ENCODE results near the gene GLCCI1. TPM values are rescaled to one million over a fixed set of nuclear protein-coding genes. Genes with fewer than 3 reads are reported as not detected.

The GLCCI1 gene
- total and polyA plus RNA-seq, 10 of the 15 experiments (the other 5 are each of a cell fraction or from before 2014, with no cell fraction given): 12.6 to 92.0 (median 27.6) TPM

- no peak for FAIRE-seq
- TF ChIP-seq CBFB (IDR thresholded peaks at IDR 0.05; ENCODE audit: low read depth) (0 out of 2 replicates have a peak, but pooled peaks have one; percentile 27), RCOR1 (conservative IDR thresholded peaks at IDR 0.05; ENCODE audit: low read depth, low read length) (no peak), NKRF (conservative IDR thresholded peaks at IDR 0.05) (peak; percentile 13; the same call in 1 of the 2 replicates), REST (IDR thresholded peaks at IDR 0.05; ENCODE audit: low read depth, low read length) (no peak), SMARCA5 (IDR thresholded peaks at IDR 0.05) (peak; percentile 10; the same call in 1 of the 2 replicates), STAT3 (IDR thresholded peaks at IDR 0.05; ENCODE audit: low read depth, low read length) (no peak), ATF7 (IDR thresholded peaks at IDR 0.05; ENCODE audit: low read depth) (no peak), RELB (IDR thresholded peaks at IDR 0.05; ENCODE audit: low read depth) (no peak), ZNF384 (IDR thresholded peaks at IDR 0.05; ENCODE audit: borderline replicate concordance, low read depth, low read length) (no peak), POLR2AphosphoS5 (IDR thresholded peaks at IDR 0.05; ENCODE audit: low read length) (peak; percentile 76), YY1 (IDR thresholded peaks at IDR 0.05; ENCODE audit: low read depth, low read length) (0 out of 2 replicates have a peak, but pooled peaks have one; percentile 11)
- TF ChIP-seq, protein P1, sequence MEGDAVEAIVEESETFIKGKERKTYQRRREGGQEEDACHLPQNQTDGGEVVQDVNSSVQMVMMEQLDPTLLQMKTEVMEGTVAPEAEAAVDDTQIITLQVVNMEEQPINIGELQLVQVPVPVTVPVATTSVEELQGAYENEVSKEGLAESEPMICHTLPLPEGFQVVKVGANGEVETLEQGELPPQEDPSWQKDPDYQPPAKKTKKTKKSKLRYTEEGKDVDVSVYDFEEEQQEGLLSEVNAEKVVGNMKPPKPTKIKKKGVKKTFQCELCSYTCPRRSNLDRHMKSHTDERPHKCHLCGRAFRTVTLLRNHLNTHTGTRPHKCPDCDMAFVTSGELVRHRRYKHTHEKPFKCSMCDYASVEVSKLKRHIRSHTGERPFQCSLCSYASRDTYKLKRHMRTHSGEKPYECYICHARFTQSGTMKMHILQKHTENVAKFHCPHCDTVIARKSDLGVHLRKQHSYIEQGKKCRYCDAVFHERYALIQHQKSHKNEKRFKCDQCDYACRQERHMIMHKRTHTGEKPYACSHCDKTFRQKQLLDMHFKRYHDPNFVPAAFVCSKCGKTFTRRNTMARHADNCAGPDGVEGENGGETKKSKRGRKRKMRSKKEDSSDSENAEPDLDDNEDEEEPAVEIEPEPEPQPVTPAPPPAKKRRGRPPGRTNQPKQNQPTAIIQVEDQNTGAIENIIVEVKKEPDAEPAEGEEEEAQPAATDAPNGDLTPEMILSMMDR (IDR thresholded peaks at IDR 0.05 in 2 of 3, conservative IDR thresholded peaks at IDR 0.05 in 1 of 3; ENCODE audit: control insufficient read depth in 2 of 3, extremely low read depth in 1 of 3, insufficient read depth in 1 of 3, low read depth in 3 of 3, low read length in 3 of 3): no peak
These were observed 975 bp downstream of the GLCCI1 start for GRCh38 chr7:7969306-7970236.

More at GRCh38 chr7:7969306-7970236, 975 bp downstream of the GLCCI1 start:
- Histone ChIP-seq H3K4me3 (peak overlapping the region; percentile 82), H4K20me1 (ENCODE audit: control insufficient read depth, insufficient read depth) (peaks cover 7% of the 10 kb centered on the region), H3K9me3 (replicated peaks; ENCODE audit: control insufficient read depth, insufficient read depth, low read length) (no peaks in the 10 kb centered on the region), H3K27me3 (replicated peaks in 1 of 2; ENCODE audit: control insufficient read depth in 2 of 2, insufficient read depth in 2 of 2, low read length in 1 of 2) (no peaks in the 10 kb centered on the region), H3K4me2 (ENCODE audit: control insufficient read depth, insufficient read depth) (peak overlapping the region; percentile 12; the same call in 1 of the 2 replicates), H3K9ac (ENCODE audit: control insufficient read depth, insufficient read depth, low read length) (peak overlapping the region; percentile 92), H3K36me3 (ENCODE audit: control insufficient read depth in 2 of 2, insufficient read depth in 2 of 2, low read length in 1 of 2) (no peaks in the 10 kb centered on the region), H2AFZ (ENCODE audit: control insufficient read depth, low read depth, low read length) (no peak overlapping the region), H3K79me2 (ENCODE audit: control insufficient read depth, insufficient read depth, low read length) (peaks cover 67% of the 10 kb centered on the region), H3K4me1 (ENCODE audit: control insufficient read depth, insufficient read depth, low read length) (peaks cover 25% of the 10 kb centered on the region), H3K27ac (ENCODE audit: control insufficient read depth, insufficient read depth) (peak overlapping the region; percentile 95)
- ChIA-PET RAD21 (ENCODE audit: unreplicated experiment) (interaction anchor here (1.1 to 9.4 kb wide), 27 partner anchors 9 to 288 kb away, joined by 3 to 86 read pairs (median 8); no protein-coding TSS in a partner anchor), SMC1A (ENCODE audit: uncharacterized antibody, unreplicated experiment) (interaction anchor here (0.8 to 7.6 kb wide), 33 partner anchors 12 to 329 kb away, joined by 3 to 42 read pairs (median 5); partner anchors contain the start of gene UMAD1), POLR2A (interaction anchor here (0.6 to 2.4 kb wide), 11 partner anchors 25 to 288 kb away, joined by 3 to 8 read pairs (median 4); no protein-coding TSS in a partner anchor), CTCF (interaction anchor here (0.9 to 4.7 kb wide), 9 partner anchors 25 to 288 kb away, joined by 3 to 27 read pairs (median 3); no protein-coding TSS in a partner anchor)
- no TSS peak for BruUV-seq (replicated peaks)
- in situ Hi-C loops (cut with MboI): loop anchor here (5.0 kb wide), 1 partner anchor 147 kb away; no protein-coding TSS in a partner anchor
- intact Hi-C loops (cut with micrococcal nuclease; ENCODE audit: unreplicated experiment): loop anchor here (2.0 to 5.0 kb wide), 9 partner anchors 25 to 402 kb away; partner anchors contain the start of genes MIOS and UMAD1
- ATAC-seq (peak; percentile 0; the same call in 1 of the 3 replicates), DNase-seq (ENCODE audit: low read depth, low spot score) (no peak)
- WGBS (ENCODE audit: insufficient coverage, insufficient replicate concordance, low lambda C conversion rate, missing lambda C conversion rate): 1% methylated on average over 94 of the region's 98 CpGs
